T-helper 17 cell (primary cell): ENCODE data around the gene SMARCE1. TPM values are rescaled to one million over a fixed set of nuclear protein-coding genes. Genes with fewer than 3 reads are reported as not detected.
A peak's percentile ranks its signal among the peaks of the same experiment; 100 is the strongest.

ENCODE experiments used
- ATAC-seq: fragments of 150-1000 bp; cut with Tn5 transposase; 2 replicates; pipeline ENCODE4 v1.10.0; 2021; ENCODE audit warnings: mild to moderate bottlenecking, moderate library complexity
- DNase-seq, 3 donors: peaks; one replicate each; pipeline versions ENCODE4 v3.0.0 to v3.0.0-alpha.2; 2020 to 2021
- H3K9me3 ChIP-seq: one replicate; pipeline ENCODE4 v1.7.0; 2013; ENCODE audit warnings: low read length, mild to moderate bottlenecking; ENCODE audit not compliant: control insufficient read depth, poor library complexity, severe bottlenecking
- H3K27ac Mint-ChIP-seq: one replicate; pipeline ENCODE4 v1.8.0; 2022; ENCODE audit warnings: mild to moderate bottlenecking, moderate library complexity, mixed read lengths
- H3K27me3 Mint-ChIP-seq: one replicate; pipeline ENCODE4 v1.8.0; 2022; ENCODE audit warnings: mixed read lengths
- H3K36me3 Mint-ChIP-seq: one replicate; pipeline ENCODE4 v1.8.0; 2022; ENCODE audit warnings: low read depth, mixed read lengths
- H3K4me1 Mint-ChIP-seq: one replicate; pipeline ENCODE4 v1.8.0; 2022; ENCODE audit warnings: mild to moderate bottlenecking, mixed read lengths
- H3K4me3 Mint-ChIP-seq: one replicate; pipeline ENCODE4 v1.8.0; 2022; ENCODE audit warnings: mild to moderate bottlenecking, moderate library complexity, mixed read lengths
- total RNA-seq, 4 donors: library from RNA in 2 of 4; stranded (reverse) in 2 of 4; gene quantifications; one replicate each; pipeline ENCODE4 v1.2.3 and lab custom pipeline; 2022 to 2026

Gene SMARCE1
- total RNA-seq, 2 donors from 2014 or later, result 60.0 to 77.5 TPM

DNA sequence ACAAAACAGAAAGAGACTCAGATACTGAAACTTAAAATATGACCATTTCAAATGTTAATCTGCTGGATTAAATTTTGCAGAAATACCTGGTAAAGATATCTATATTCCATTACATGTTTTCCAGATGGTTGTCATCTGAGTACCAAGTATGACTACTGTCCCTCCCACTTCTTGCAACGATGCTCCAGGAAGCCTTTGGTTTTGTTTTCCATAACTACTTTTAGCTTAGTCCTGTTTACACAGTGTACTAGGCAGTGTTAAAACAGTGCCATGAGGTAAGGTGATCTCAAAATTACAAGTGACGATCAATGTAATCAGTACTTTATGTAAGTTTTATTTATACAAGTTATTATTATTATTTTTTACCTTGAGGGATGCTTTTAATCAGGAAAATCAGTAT is 17.8 kb downstream of the SMARCE1 start:
- no peak for ATAC-seq
- Mint-ChIP-seq H3K27me3 (no peaks in the 10 kb centered on the region), H3K4me3 (no peak overlapping the region), H3K36me3 (peaks cover 12% of the 10 kb centered on the region), H3K27ac (peak overlapping the region; percentile 3), H3K4me1 (peaks cover 17% of the 10 kb centered on the region)
- no peak for DNase-seq
- no peaks in the 10 kb centered on the region for H3K9me3 ChIP-seq

DNA sequence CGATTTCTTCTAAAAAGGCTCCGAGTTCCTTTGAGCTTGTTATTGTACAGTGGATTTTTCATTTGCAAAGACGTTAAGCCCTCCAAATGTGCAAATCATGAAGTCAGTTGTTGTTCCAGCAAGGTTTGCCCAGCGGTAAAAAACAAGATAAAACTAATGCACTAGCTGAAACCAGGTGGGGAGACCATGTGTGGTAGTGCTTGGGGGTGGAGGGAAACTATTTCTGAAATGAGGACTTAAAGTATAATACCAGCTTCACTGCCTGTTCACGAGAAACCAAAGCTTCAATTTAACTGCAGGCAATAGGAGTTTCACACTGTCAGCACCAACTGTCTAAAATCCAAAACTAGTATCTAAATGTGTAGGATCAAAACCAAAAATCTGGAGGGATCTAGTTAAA is 22.3 kb downstream of the SMARCE1 start:
- no peaks in the 10 kb centered on the region for H3K27me3 Mint-ChIP-seq
- peaks cover 22% of the 10 kb centered on the region for H3K4me1 Mint-ChIP-seq
- H3K27ac Mint-ChIP-seq, result peak overlapping the region; percentile 32
- peaks cover 3% of the 10 kb centered on the region for H3K36me3 Mint-ChIP-seq
- H3K9me3 ChIP-seq, result no peaks in the 10 kb centered on the region
- H3K4me3 Mint-ChIP-seq, result no peak overlapping the region
- ATAC-seq (no peak), DNase-seq (no peak)

DNA sequence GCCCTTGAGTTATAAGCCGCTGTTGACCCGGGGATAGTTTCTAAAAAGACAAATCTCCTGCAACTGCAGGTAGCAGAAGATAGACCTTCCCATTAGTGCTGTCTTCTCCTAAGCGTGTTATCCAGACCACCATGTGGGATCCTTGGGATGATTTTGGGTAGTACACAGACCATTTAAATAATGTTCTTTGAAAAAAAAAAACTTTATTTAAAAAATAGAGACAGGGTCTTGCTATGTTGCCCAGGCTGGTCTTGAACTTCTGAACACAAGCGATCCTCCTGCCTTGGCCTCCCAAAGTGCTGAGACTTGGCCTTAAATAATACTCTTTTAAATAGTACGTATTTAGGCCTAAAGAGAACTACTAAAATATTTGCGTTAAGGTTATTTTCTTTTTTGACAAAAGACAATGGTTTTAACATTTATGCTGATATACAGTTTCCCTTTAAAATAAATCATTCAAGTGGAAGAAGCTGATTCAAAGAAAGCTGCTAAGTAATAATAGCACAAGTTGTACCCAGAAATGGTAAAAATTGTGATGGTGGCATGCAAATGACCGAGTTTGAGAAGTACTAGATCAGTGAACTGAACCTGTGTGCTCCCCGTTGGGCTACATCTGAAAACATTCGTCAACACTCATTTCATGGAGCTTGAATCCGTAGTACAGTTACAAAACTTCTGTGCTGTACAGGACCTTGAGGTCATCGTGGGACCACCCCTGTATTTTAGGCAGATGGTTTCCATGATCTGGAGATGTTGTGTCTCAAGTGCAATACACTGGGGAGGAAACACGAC is 24.0 kb downstream of the SMARCE1 start:
- Mint-ChIP-seq H3K4me1 (peaks cover 32% of the 10 kb centered on the region), H3K36me3 (peaks cover under 1% of the 10 kb centered on the region), H3K27ac (peak overlapping the region; percentile 56), H3K27me3 (no peaks in the 10 kb centered on the region), H3K4me3 (no peak overlapping the region)
- DNase-seq (no peak), ATAC-seq (no peak)
- no peaks in the 10 kb centered on the region for H3K9me3 ChIP-seq

GRCh38 chr17:40622509-40622928 is 25.1 kb downstream of the SMARCE1 start:
- Mint-ChIP-seq H3K27ac (peak overlapping the region; percentile 56), H3K27me3 (no peaks in the 10 kb centered on the region), H3K36me3 (no peaks in the 10 kb centered on the region), H3K4me1 (peaks cover 30% of the 10 kb centered on the region), H3K4me3 (peak overlapping the region; percentile 65)
- DNase-seq (no peak), ATAC-seq (peak; percentile 70)
- H3K9me3 ChIP-seq, result no peaks in the 10 kb centered on the region

DNA sequence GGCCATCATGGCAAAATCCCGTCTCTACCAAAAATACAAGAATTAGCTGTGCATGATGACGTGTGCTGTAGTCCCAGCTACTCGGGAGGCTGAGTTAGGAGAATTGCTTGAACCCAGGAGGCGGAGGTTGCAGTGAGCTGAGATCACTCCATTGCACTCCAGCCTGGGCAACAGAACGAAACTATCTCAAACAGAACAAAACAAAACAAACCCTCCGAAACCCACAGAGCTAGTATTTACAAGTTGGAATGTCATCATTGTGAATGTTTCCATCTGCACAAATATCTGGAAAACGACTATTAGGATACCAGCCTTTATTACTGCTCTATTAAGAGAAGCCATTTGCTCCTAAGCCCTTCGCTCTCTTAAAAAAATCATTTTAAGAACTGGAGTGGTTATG is 26.0 kb downstream of the SMARCE1 start:
- Mint-ChIP-seq H3K4me3 (no peak overlapping the region), H3K27me3 (no peaks in the 10 kb centered on the region), H3K27ac (peak overlapping the region; percentile 91), H3K36me3 (no peaks in the 10 kb centered on the region), H3K4me1 (peaks cover 33% of the 10 kb centered on the region)
- no peaks in the 10 kb centered on the region for H3K9me3 ChIP-seq
- ATAC-seq (no peak), DNase-seq (no peak)

DNA sequence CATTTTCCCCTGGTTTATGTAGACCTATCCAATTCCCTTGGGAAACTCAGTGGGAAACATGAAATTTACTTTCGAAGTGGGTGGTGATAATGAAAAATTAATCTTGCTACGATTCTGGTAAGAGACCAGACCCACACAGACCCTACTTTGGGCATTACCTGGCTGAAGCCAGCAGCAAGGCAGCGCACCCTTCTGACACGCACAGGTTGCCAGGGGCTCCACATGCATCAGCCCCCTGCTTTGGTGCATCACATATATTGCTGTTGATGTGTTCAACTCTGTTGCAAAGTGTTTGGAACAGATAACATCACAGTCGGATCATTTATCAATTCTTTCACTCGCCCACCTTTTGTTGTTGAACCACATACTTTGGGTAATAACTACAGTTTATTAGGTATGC is 26.6 kb downstream of the SMARCE1 start:
- no peak for DNase-seq
- Mint-ChIP-seq H3K4me3 (peak overlapping the region; percentile 77), H3K27me3 (no peaks in the 10 kb centered on the region), H3K4me1 (peaks cover 38% of the 10 kb centered on the region), H3K36me3 (no peaks in the 10 kb centered on the region), H3K27ac (peak overlapping the region; percentile 91)
- no peak for ATAC-seq
- no peaks in the 10 kb centered on the region for H3K9me3 ChIP-seq

DNA sequence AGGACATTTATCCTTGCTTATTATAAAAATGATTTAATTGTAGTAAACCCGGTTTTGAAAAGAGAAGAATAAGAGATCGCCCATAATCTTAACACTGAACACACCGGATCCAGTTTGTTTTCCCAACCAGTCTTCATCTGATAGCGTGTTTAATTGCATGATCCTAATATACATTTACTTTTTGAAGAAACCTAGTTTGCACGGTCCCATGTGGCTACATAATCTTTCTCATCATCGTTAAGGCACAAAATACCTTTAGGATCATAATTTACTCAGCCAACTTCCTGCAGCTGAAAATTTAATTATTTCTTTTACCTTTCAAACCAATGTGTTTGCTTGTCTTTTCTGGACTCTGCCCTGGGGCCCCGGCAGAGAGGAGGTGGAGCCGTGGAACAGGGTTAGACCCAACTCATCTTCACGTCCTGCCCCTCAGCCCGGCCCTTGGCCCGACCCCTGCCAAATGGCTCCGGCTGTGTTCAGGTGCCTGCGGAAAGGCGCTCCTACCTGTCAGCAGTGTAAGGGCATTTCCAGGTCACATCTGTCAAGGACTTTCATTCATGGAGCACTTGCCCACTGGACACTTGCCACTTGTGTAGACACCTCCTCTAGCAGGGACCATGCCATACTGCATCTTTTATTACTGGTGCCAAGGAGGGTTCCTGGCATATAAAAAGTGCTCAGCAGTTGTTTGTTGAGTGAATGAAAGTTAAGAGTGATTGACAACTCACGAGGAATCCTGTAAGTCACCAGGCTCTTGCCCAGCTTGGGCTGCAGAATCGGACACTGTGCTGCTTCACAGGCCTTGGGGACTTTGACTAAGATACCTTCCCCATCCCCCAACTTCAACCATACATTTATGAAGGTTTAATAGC is 28.6 kb downstream of the SMARCE1 start:
- Mint-ChIP-seq H3K27ac (peak overlapping the region; percentile 91), H3K27me3 (no peaks in the 10 kb centered on the region), H3K4me3 (peak overlapping the region; percentile 77), H3K36me3 (no peaks in the 10 kb centered on the region), H3K4me1 (peaks cover 35% of the 10 kb centered on the region)
- ATAC-seq (no peak), DNase-seq (no peak)
- no peaks in the 10 kb centered on the region for H3K9me3 ChIP-seq

DNA sequence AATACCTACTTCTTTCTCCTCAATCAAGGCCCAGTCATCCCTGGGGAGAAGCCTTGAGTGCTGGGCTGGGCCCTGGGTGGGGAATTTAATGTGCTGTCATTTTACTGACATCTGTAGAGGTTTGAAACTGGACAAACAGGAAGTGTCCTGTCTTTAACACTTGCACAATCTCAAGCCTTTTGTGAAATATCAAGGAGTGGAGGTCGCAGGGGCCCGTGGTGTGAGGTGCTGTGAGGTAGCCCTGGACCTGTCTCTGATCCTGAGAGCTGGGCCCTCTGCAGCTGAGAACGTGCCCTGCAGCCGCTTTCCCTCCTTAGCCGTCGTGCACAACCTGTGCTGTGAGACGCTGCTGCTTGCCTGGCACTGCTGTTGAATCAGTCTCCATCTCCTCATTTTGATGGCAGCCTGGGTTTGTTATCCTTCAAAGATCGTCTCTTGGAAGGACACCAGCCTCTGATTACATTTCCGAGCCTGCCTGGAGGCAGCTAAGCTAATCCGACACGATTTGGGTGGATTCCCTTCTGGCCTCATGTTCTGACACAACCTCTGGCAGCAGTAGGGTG is 29.9 kb downstream of the SMARCE1 start:
- DNase-seq (no peak), ATAC-seq (no peak)
- Mint-ChIP-seq H3K4me3 (no peak overlapping the region), H3K27ac (peak overlapping the region; percentile 24), H3K27me3 (no peaks in the 10 kb centered on the region), H3K4me1 (peaks cover 40% of the 10 kb centered on the region), H3K36me3 (no peaks in the 10 kb centered on the region)
- H3K9me3 ChIP-seq, result no peaks in the 10 kb centered on the region

DNA sequence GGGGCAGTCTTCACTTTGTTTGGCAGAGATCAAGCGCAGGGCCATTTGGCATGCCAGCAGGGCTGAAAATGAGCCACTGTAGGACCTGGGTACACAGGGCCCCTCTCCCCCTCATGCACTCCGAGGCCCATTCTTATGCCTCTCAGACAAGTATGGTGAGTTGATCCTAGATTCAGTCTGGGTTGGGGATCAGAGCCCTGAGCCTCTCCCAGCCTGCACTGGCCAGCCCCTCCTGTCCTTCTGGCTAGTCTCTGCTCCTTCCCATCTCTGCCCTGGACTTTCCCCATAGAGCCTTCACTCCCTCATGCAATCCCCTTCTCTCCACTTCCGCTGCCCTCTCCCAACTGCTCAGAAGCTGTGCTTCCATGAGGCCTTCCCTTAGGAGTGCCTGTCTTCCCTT is 31.0 kb downstream of the SMARCE1 start:
- Mint-ChIP-seq H3K4me1 (peaks cover 41% of the 10 kb centered on the region), H3K27ac (peak overlapping the region; percentile 78), H3K36me3 (no peaks in the 10 kb centered on the region), H3K27me3 (no peaks in the 10 kb centered on the region), H3K4me3 (peak overlapping the region; percentile 61)
- ATAC-seq, result no peak
- no peaks in the 10 kb centered on the region for H3K9me3 ChIP-seq
- DNase-seq, result no peak

DNA sequence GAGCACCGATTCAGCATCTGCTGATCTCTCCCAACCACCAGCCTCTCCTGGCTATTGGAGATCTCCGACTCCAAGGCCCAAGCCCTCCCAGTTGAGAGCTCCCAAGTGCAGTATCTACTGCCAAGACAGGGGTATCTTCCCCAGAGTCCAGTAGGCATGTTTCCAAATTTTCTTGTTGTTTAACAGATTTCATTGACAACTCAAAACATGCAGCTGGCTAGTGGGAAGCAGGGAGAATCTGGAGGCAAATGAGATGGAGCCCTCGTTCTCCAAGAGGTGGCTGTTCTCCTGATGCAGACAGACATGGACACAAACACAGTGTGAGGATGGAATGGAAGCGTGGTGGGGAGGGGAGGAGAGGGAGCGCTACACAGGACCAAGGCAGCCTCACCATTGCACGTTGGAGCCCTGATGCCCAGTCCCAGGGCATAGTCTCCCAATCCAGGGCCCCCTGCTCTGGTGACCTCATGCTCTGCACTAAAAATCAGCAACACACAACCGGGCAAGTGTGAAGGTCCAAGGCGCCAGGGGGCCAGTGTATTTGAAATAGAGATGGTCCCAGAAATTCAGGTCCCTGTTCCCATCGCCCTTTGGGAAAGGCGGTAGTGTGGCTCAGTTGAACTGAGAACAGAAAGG is 31.7 kb downstream of the SMARCE1 start:
- ATAC-seq (no peak), DNase-seq (no peak)
- no peaks in the 10 kb centered on the region for H3K9me3 ChIP-seq
- Mint-ChIP-seq H3K27ac (peak overlapping the region; percentile 100), H3K4me3 (no peak overlapping the region), H3K36me3 (no peaks in the 10 kb centered on the region), H3K4me1 (peaks cover 44% of the 10 kb centered on the region), H3K27me3 (no peaks in the 10 kb centered on the region)

GRCh38 chr17:40615068-40615840 is 32.4 kb downstream of the SMARCE1 start:
- H3K36me3 Mint-ChIP-seq, result no peaks in the 10 kb centered on the region
- peak; percentile 69 for ATAC-seq
- H3K9me3 ChIP-seq, result no peaks in the 10 kb centered on the region
- peak overlapping the region; percentile 100 for H3K27ac Mint-ChIP-seq
- H3K4me3 Mint-ChIP-seq, result peak overlapping the region; percentile 64
- DNase-seq, result peak in 2 of 3 donors; percentile 45 to 46
- no peaks in the 10 kb centered on the region for H3K27me3 Mint-ChIP-seq
- peaks cover 49% of the 10 kb centered on the region for H3K4me1 Mint-ChIP-seq

DNA sequence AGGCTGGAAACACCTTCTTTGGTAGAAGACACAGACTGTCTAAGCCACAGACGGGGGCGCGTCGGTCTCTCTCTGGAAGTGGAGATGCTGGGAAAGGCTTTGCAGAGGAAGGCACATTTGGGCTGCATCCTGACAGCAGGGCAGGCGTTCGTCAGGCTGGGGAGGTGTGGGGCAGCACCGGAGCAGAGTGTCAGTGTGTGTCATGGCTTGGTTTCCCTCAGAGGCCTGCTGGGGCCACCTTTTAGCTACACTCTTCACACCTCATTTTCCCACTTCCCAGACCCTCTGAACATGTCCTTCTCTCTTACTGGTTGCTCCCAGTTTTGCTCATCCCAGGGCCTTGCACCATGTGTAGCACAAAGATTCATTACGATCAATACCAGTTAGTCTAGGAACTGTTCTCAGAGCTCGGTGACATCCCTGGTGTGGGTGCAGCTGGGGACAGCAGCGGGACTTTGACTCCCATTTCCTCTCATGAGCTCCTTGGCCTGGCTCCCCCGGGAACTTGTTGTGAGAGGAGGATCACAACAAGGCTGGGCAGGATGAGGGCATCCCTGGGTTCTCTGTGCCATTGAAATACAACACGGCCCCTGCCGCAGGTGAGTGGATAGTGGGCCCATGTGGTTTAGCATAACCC is 33.1 kb downstream of the SMARCE1 start:
- Mint-ChIP-seq H3K4me1 (peaks cover 49% of the 10 kb centered on the region), H3K4me3 (peak overlapping the region; percentile 64), H3K27me3 (no peaks in the 10 kb centered on the region), H3K27ac (peak overlapping the region; percentile 100), H3K36me3 (no peaks in the 10 kb centered on the region)
- no peak for ATAC-seq
- DNase-seq, result no peak
- no peaks in the 10 kb centered on the region for H3K9me3 ChIP-seq
